ENCODE results near the gene GRIK4.

DNA sequence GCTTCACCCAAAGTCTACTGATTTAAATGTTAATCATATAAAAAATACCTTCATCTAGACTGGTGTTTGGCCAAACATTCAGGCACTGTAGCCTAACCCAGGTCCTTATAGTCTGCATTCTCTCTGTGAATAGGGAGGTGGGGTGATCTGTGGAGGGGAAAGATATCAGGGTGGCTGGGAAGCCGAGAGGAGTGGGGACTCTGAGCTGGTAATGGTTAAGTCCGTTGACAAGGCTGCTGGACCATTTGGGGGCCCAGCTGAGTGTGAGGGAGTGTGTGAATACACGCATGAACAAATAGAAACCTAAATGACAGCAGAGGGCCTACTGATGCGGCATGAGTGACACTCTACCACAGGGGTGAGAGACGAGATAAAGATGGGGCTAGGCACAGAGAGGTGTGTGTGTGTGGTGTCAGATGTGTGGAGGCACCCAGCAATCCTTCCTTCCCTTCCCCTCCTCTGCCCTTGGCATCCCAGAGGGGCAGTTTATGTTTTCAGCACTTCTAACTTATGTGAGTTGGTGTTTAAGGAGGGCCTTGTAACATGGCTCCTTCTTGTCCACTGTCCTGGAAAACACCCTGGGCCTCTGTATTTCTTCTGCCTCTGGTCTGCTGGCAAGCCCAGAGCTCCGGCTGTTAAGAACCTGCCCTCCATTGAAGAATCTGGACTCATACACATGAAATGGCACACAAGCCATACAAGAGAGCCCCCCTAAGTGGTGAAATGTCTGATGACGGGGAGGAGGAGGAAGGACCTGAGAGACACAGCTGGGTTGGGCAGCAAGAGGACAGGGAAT lies 263.2 kb downstream of the GRIK4 start:
- TF ChIP-seq, protein P1, sequence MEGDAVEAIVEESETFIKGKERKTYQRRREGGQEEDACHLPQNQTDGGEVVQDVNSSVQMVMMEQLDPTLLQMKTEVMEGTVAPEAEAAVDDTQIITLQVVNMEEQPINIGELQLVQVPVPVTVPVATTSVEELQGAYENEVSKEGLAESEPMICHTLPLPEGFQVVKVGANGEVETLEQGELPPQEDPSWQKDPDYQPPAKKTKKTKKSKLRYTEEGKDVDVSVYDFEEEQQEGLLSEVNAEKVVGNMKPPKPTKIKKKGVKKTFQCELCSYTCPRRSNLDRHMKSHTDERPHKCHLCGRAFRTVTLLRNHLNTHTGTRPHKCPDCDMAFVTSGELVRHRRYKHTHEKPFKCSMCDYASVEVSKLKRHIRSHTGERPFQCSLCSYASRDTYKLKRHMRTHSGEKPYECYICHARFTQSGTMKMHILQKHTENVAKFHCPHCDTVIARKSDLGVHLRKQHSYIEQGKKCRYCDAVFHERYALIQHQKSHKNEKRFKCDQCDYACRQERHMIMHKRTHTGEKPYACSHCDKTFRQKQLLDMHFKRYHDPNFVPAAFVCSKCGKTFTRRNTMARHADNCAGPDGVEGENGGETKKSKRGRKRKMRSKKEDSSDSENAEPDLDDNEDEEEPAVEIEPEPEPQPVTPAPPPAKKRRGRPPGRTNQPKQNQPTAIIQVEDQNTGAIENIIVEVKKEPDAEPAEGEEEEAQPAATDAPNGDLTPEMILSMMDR (conservative IDR thresholded peaks at IDR 0.05; ENCODE audit: low read length): no peak
- TF ChIP-seq EZH2phosphoT487 (IDR thresholded peaks at IDR 0.05; ENCODE audit: borderline replicate concordance, low read depth, low read length): no peak

Data from OCI-LY7 (cell line).